Measurements from ENCODE around the gene APOH.

Gene APOH

DNA sequence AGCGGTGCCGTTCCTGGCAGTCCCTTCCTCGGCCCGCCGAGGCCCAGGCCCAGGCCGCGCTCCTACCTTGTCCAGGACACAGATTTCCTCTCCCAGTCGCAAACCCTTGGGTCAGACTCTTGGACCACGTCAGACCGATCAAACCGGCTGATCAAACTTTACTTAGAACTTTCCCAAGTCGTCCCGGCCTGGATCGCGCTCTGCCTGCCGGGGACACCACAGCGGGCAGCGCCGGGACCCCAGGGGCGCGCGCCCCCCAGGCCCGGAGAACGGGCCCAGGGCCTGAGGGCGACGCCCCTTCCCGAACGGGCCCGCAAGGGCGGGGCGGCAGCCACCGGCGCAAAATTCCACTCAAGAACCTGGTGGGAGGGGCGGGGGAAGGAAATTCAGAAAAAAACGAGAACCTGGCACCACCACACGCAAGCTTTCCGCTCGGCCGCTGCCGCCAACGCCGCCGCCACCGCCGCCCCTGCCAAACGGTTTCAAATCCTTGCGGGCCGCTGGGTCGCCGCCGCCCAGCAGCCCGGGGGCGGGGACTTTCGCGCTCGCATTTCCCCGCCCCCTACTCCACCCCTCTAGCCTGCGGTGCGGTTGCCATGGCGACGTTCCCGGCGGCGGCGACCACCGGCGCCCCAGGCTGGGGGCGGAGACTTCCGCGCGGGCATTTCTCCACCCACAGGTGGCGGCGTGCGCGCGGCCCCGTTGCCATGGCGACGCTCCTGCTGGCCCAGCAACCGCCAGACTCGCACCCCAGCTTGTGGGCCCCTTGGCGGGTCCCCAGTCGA is 37.4 kb downstream of the APOH start, which contains the start of gene CEP112:
CEP112 (minus strand) TSS at position 541 of the 785 bp plus-strand sequence.
- peak in 9 of 14 donors; percentile 1 to 55 (median 15) for DNase-seq

DNA sequence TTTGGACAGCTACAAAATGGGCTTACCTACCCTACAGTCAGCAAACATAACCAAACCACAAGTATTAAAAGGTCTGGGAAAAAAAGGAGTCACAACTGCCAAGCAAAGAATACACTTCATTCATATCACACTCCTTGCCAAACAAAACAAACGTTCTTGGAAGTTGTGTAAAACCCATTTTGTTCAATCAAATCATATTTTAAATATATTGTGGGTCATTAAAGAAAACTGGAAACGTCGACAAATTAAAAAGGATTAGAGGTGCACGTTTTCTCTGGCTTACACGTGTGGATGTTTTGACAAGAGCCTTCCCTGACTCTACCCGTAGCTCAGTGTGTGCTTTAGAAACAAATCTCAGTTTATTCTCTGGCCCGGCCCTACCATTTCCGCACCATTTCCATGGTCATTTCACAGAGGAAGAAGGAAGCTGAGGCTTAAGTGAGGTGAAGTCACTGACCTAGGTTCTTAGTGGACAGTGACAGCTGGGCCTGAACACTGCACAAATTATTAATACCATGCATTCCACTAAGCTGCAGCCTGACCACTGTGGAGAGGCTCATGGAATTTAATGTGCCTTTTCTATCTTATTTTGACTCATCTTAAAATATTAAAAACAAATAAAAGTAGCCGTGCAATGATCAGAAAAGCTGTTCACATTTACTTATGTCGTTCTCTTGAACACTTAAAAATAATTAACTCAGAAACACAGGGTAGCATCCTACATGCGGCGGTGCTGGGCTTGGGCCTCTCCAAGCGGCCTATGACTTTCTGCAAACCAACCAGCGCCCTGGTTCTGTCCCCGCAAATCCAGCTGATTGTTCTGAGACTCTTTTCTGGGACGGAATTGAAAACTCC is 38.2 kb downstream of the APOH start:
- no peak for DNase-seq

DNA sequence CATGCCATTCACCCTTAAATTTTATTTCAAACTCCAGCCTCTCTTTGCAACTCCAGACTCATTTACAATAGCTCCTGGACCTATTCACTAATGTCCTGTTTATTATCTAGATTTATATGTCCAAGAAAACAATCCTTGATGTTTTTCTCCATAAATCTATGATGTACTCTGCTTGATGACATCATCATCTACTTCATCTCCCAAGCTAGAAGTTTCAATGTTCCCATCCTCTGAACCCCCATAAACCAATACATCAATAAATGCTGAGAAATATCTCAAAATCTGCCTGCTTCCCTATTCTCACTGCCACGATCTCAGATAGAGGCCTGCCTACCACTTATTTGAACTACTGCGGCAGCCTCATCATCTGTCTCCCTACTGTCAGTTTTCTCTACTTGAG is 41.5 kb downstream of the APOH start:
- no peak for DNase-seq

DNA sequence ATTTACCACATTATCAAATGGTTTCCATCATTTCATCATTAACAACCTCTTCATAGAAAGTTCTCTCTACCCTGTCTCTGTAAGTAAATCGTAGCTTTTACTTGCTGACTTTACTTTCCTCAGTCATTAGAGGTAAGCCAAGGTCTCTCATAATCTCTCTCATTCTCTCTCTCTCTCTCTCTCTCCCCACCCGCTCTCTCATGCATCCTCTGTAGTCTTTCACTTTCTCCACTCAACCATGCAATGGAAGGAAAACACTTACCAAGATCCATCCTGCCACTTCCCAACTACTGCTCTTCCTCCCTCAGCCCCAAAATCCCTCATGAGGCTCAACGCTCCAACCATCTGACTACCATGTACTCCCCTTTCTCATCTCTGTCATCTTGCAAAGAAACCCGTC is 43.4 kb downstream of the APOH start:
- no peak for DNase-seq

DNA sequence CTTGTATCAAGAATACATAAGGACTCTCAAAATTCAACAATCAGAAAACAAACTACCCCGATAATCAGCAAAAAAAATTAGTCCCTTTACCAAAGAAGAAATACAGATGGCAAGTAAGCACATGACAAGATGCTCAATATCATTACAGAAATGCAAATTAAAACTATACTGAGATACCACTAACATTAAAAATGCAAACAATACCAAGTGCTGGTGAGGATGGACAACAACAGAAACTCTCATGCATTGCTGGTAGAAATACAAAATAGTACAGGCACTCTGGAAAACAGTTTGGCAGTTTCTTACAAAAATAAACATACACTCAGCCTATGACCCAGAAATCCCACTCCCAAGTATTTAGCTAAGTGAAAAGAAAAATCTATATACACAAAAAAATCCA is 44.8 kb downstream of the APOH start:
- DNase-seq = no peak

DNA sequence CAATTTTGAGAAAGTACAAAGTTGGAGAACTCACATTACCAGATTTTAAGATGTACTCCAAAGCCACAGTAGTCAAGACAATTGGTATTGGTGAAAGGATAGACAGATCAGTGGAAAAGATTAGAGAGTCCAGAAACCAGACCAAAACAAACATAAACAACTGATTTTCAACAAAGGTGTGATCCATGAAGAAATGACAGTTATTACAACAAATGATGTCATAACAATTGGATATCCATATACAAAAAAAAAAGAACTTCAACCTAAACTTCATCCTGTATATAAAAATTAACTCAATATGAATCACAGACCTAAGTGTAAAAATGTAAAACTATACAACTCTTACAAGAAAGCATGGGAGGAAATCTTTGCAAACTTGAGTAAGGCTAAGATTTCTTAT is 45.7 kb downstream of the APOH start:
- DNase-seq = no peak

DNA sequence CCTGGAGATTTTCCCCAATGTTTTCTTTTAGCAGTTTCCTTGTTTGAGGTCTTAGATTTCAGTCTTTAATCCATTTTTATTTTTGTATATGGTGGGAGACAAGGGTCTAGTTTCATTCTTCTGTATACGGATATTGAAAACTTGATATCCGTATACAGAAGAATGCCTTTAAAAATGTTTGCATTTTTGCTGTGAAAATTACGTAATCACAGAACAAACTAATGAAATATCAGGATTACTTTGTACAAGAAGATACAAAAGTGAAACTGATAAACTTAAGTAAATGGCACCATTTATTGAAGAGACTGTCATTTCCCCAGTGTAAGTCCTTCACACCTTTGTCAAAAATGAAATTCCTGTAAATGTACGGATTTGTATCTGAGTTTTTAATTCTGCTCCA is 50.6 kb downstream of the APOH start:
- DNase-seq = no peak

DNA sequence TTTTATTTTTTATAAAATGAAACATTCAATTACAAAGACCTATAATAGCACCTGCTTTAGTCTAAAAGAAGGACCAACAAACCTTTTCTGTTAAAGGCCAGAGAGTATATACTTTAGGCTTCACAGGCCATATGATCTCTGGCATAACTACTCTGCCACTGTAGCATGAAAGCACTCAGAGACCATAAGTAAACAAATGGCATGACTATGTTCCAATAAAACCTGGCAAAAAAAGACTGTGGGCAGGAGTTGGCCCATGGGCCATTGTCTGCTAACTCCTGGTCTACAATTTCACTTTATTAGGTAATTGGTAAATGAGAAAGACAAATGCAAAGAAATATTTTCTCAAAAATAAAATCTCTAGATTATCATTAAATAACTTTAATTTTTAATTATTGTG is 52.2 kb downstream of the APOH start:
- no peak for DNase-seq

DNA sequence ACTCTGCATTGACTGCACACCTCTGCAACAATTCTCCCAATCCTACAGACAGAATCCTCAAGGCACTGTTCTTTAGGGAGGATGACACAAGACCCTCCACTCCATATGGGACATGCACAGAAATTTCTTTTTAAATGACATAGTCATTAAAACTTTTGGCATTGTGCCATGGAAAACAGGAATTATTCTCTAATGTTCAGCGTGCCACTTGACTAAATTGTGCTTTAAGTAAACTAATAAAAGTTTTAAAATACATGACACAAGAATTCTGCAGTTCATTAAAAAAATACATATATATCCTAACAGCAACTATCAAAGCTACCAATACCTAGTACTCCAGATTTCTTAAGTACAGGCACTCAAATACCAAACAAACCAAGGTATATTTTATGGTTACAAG is 53.3 kb downstream of the APOH start:
- no peak for DNase-seq

DNA sequence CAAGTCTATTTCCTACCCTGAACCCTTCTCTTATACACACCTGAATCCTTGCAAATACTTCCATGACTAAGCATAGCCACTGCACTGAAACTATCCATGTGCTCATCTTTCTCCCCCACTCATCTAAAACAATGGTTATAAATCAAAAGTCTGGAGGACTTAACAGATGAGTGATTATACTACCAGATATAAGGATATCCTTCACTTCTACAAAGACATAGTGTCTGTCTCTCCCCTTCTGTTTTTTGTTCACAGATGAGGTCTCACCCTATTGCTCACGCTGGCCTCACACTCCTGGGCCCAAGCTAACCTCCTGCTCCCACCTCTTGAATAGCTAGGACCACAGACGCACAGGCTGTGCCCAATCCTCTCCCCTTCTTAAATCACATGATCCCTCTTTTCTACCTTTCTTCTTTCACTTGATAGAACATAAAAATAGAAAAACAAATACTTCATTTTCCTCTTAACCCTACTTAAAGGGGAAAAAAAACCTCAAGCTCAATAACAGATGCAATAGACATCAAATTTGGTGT is 56.5 kb downstream of the APOH start:
- DNase-seq = no peak

DNA sequence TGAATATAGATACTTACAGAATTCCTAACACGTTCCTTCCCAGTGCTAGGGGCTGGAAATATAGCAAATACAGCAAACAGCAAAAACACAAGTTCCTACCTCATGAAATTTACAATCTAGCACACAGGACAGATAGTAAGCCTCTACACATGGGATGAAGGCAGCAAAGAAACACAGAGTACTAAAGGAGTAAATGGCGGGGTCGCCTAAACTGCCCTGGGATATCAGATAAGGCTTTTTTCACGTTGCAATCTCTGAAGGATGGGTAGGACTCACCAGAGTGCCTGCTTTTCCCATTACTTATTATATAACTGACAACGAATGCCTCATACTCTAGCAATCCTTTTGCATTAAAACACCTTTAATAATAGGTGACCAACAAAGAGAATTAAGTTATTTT is 57.1 kb downstream of the APOH start:
- DNase-seq = no peak

DNA sequence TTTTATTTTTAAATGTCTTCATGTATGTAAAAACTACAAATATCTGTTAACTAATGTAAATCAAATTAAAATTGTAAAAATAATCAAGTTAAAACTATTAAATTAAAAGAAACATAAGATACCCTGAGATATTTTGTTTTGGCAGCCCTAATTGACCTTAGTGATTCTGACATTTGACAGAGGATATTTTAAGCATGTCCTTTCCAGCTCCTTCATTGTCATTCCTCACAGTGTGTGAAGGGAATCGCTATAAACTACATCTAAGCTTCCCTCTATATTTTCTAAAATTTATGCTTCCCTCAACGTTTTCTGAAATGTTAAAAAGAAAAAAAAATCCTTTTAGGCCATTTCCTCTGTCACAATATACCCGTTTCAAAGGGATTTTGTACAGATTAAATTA is 57.5 kb downstream of the APOH start:
- DNase-seq = no peak

DNA sequence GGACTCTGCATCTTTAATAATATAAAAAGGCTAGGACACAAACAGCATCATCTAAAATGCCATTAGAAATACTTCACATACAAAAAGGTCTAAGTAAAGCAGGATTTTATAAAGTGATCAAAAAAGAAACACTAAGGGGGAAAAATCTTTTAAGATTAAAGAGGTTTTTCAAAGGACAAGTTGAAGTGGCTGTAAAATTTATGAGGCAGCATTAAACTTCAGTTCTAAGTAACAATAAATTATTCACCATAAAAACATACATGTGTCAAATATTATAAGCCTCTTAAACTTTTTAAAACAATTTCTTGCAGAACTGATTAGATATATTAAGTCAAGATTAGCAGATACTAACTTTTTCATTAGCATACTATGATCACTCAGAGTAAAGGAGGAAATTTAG is 58.0 kb downstream of the APOH start:
- DNase-seq = no peak

DNA sequence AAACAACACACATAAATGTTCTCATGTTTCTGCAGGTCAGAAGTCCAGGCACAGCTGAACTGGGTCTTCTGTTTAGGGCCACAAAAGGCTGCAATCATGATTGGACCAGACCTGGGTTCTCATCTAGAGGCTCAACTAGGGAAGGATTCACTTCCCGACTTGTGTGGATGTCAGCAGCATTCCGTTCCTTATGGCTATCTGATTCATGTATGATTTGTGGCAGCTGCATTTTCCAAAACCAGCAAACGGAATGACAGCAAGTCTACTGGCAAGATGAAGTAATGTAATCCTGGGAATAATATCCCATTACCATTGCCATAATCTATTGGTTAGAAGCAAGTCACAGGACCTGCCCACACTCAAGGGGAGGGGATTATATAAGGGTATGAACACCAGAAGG is 59.4 kb downstream of the APOH start:
- no peak for DNase-seq

DNA sequence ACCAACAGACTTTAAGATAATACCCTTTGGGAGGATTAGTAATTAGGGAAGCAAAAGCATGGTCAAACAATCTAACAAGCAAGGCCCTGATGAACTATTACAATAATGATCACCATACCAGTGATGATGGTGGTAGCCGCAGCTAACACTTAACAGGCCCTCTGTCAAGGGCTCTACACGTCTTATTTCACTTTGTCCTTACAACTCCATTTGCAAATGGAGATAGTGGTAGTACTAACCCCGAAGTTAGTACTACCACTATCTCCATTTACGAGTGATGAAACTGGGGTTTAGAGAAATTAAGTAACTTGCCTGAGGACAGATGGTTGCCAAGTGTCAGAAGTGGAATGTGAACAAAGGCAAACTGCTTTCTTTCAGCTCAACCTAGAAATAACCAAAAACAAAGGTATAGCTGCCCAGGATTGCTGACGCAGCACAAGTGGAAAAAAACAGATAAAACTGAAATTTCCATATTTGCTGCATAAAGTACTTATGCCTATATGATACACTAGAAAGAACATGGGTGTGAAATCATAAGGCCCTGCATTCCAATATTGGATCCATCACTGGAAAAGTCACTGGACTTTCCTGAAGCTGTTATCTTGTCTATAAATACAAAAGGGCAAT is 61.9 kb downstream of the APOH start:
- no peak for DNase-seq

DNA sequence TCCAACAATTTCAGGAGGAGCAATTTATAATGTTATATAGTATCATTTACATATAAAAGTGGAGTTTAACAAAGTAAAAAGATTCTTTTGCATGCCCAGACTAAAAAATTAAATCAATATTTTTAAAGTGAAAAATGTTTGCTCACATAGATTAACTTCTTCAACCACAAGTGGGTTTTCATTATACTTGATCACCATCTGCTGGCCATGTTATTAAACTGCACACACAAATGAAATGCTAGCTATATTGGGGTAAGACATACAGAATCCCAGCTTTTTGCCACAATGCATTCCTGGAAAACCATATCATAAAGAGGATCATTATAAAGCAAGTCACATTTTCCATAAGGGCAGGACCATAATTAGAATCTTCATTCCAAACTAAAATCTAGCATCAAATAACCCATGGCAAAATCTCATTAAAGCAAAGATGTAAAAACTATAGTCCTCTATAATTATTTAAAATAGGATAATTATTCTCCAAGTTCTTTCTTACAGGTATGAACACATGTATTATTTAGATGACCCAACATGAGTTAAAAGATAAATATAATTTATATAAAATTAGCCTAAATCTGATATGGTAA is 63.6 kb downstream of the APOH start:
- DNase-seq = peak in 1 of 14 donors; percentile 0

Data from C1 segment of cervical spinal cord (tissue), 14 donors.